NCI-H345 (cell line): ENCODE data around the gene ADA.
"Not testable (repeated sequence)": the region's sequence is repeated elsewhere in the genome, so short reads cannot be mapped to it uniquely, and the experiment has no call there.

Source experiments
- DNase-seq: peaks from one replicate; lab custom pipeline; 2025; lab: John Stamatoyannopoulos, UW

The ADA gene

DNA sequence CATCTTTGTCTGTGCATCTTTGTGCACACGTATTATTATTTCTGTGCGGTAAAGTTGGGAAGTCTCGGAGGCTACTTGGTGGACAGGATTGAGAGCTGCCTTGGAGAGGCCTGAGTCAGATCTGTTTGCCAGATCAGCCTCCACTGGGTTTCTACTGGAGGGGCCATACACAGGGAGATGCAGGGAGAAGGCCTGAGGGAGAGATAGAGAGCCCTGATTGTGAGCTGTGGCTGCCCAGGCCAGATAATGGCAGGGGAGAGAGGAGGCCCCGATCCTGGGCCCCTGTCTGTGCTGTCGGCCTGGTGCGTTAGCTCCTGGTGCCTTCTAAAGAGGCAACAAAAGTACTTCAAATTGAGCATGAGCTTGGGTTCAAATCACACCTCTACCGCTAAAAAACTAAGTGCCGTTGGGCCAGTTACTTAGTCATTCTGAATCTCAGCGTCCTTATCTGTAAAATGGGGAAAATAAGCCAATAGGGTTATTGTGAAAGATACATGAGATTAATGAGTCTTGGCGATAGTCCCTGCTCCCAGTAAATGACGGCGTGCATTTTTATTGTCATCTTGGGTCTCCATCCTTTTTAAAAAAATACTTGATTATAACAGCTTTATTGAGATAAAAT, 27.6 kb upstream of the ADA start:
- no peak for DNase-seq

DNA sequence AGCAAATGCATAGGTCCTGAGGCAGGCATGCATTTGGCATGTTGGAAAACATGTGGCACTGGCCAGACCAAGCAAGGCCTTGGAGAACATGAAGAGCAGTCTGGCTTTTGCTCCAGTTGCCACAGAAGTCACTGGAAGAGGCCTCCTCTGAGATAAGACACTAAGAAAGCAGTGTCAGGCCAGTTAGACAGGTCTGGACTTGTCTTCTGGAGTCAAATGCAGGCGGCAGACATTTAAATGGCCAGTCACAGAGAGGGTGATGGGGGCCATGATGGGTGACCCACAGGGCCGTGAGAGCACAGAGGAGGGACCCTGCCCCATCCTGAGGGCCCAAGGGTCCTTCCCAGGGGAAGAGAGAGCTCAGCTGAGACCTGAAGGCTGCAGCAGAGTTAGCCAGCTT, 26.7 kb upstream of the ADA start:
- DNase-seq: no peak

DNA sequence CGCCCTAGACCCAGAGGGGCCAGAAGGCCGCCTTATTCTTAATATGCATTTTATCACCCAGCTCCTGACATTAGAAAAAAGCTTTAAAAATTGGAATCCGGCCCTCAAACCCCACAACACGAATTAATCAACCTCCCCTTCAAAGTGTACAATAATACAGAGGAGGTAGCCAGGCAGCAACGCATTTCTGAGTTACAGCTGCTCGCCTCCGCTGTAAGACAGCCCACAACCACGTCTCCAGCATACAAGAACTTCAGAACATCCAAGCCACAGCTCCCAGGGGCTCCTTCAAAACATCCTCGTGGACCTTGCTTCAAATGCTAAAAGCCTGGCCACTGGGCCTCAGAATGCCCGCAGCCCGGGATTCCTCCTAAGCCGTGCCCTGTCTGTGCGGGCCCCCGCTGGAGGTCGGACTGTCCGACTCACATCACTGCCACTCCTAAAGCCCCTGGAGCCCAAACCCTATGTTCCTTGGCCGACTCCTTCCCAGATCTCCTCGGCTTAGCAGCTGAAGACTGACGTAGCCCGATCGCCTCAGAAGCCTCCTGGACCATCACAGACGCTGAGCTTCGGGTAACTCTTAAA, 20.9 kb upstream of the ADA start:
- not testable (repeated sequence) for DNase-seq

GRCh38 chr20:44671541-44671940, 20.0 kb upstream of the ADA start:
- DNase-seq: not testable (repeated sequence)

DNA sequence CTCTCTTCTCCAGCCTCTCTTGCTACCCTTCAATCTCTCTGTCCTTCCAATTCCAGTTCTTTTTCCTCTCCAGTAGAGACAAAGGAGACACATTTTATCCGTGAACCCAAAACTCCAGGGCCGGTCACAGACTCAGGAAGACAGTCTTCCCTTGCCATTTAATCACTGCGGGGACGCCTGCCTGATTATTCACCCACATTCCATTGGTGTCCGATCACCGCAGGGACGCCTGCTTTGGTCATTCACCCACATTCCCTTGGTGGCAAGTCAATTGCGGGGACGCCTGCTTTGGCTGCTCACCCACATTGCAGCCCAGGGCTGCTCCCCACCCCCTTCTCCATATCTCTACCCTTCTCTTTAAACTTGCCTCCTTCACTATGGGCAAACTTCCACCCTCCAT, 19.4 kb upstream of the ADA start:
- DNase-seq: not testable (repeated sequence)

DNA sequence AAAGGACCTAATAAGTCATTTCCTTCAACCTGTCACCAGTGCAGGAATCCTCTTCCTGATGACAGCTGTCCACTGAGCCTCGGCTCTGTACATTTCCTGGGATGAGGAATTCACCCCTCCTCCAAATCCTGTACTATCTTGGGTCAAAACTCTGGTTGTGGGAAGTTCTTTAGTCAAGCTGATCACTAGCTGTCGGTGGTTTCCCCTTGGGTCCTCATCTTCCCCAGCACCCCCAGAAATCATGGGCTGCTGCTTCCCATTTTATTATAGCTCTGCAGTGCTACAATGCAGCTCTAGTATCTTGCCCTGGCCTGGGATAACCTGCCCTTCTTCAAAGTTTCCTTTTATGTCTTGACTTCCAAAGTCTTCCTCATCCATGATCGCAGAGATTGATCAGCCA, 14.6 kb upstream of the ADA start:
- DNase-seq: no peak

- DNase-seq: no peak
Measured at GRCh38 chr20:44664131-44664530, 12.6 kb upstream of the ADA start.

- no peak for DNase-seq
Measured at GRCh38 chr20:44662261-44662660, 10.8 kb upstream of the ADA start.

DNA sequence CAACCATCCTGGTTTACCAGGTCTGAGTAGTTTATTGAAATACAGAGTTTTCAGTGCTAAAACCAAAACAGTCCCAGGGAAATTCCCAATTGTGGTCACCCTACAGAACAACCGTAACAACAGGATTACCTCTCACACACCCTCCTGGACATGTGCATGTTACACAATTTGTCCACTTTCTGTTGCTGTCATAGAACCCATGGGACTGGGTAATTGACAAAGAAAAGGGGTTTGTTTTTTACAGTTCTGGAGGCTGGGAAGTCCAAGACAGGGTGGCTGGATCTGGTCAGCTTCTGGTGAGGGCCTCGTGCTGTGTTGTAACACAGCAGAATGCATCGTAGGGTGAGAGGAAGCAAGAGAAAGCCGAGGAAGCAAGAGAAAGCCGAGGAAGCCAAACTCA, 9.1 kb upstream of the ADA start:
- DNase-seq: no peak

- no peak for DNase-seq
Measured at GRCh38 chr20:44659931-44660330, 8.4 kb upstream of the ADA start.

- no peak for DNase-seq
Measured at GRCh38 chr20:44658810-44659209, 7.3 kb upstream of the ADA start.

- no peak for DNase-seq
Measured at GRCh38 chr20:44657875-44658274, 6.4 kb upstream of the ADA start.

DNA sequence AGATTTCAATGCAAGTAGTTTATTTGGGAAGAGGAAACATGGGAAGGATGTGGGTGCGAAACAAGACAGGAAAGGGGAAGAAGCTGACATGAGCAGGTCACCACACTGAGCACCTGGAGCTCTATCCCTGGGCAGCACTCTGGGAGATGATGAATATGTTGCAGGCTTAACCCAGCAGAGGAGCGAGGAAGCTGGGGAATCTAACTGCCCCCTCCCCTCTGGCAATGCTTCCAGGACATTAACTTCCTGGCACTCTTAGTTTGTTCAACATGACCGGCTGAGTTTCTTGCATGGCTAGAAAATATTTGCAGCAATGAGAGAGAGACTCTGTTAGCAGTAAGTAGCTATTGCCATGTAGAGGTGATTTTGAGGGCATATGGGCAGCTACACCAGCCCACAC, 4.9 kb upstream of the ADA start:
- DNase-seq: no peak

GRCh38 chr20:44654210-44654609, 2.7 kb upstream of the ADA start:
- DNase-seq: not testable (repeated sequence)

DNA sequence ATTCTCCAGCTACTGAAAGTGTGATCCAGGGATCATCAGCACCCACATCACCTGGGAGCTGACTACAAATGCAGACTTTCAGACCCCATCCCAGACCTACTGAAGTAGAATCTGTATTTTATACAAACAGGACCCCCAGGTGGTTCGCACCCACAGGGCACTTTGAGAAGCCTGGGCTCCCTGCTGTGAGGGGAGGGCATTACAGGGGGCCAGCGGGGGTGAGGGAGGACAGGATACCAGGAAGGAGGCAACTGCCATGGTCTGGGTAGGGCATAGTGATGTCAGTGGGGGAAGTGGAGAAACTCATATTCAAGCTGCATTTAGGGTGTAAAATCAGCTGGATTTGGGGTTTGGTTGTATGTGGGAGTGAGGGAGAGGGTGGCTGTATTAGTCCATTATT, 2.0 kb upstream of the ADA start:
- DNase-seq: no peak

DNA sequence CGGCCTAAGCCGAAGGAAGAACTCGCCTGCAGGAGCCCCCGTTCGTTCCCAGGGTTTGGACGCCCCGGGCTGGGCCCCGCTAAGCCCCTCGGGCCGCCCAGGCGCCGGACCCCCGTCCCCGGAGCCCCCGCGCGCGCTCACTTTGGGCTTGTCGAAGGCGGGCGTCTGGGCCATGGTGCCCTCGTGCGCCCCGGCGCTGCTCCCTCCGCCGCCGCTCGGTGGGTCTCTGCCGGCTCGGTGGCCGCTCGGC, 140 bp downstream of the ADA start:
- DNase-seq: no peak

GRCh38 chr20:44650771-44651433, 597 bp downstream of the ADA start:
- no peak for DNase-seq

- no peak for DNase-seq
Measured at GRCh38 chr20:44649976-44650375, 1.5 kb downstream of the ADA start.

DNA sequence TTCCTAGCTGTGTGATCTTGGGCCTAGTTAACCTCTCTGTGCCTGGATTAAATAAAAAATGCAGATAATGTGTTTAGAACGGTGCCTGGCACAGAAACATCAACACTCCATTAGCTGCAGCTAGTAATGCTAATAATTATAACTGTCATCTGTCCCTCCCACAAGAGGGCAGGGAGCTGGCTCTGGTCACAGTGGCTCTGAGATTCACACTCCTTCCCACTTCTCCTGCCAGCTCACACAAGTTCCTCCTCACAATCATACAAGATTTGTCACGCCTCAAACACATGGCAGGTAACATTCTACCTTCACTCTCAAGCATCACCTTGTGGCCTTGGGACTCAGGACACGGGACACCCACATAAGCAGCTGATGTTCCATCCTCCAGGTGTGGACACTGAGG, 2.4 kb downstream of the ADA start:
- DNase-seq: no peak

- no peak for DNase-seq
Measured at GRCh38 chr20:44648579-44648978, 2.9 kb downstream of the ADA start.

GRCh38 chr20:44648068-44648467, 3.4 kb downstream of the ADA start:
- peak; percentile 31 for DNase-seq

GRCh38 chr20:44646641-44647274, 4.7 kb downstream of the ADA start:
- DNase-seq: no peak

GRCh38 chr20:44646023-44646640, 5.4 kb downstream of the ADA start:
- DNase-seq: peak; percentile 79
